Trophoblast cell (in vitro differentiated cells and primary cell): Measurements from ENCODE around the gene AKIRIN2.
"Not testable (repeated sequence)": the region's sequence is repeated elsewhere in the genome, so short reads cannot be mapped to it uniquely, and the experiment has no call there.

Experiments used
- DNase-seq, 2 donors: peaks; one replicate each; pipeline ENCODE4 v3.0.0-alpha.2; 2016
- H2AFZ ChIP-seq: 2 replicates; pipeline ENCODE4 v1.6.1; 2013; ENCODE audit warnings: low read length, moderate library complexity, mild to moderate bottlenecking; ENCODE audit not compliant: insufficient read depth, poor library complexity
- H2AK5ac ChIP-seq: 2 replicates; pipeline ENCODE4 v1.6.1; 2013; ENCODE audit warnings: mild to moderate bottlenecking, low read length
- H2BK120ac ChIP-seq: 2 replicates; pipeline ENCODE4 v1.6.1; 2013; ENCODE audit warnings: low read length, mild to moderate bottlenecking, moderate library complexity; ENCODE audit not compliant: insufficient read depth, poor library complexity
- H2BK12ac ChIP-seq: 2 replicates; pipeline ENCODE4 v1.6.1; 2013; ENCODE audit warnings: mild to moderate bottlenecking, low read length, moderate library complexity
- H2BK5ac ChIP-seq: 2 replicates; pipeline ENCODE4 v1.6.1; 2013; ENCODE audit warnings: low read length, low read depth, moderate library complexity, mild to moderate bottlenecking; ENCODE audit not compliant: poor library complexity
- H3K14ac ChIP-seq: 2 replicates; pipeline ENCODE4 v1.6.1; 2013; ENCODE audit warnings: mild to moderate bottlenecking, low read length
- H3K18ac ChIP-seq: 2 replicates; pipeline ENCODE4 v1.6.1; 2013; ENCODE audit warnings: mild to moderate bottlenecking, low read length
- H3K23ac ChIP-seq: 2 replicates; pipeline ENCODE4 v1.6.1; 2013; ENCODE audit warnings: low read length
- H3K27ac ChIP-seq: 2 replicates; pipeline ENCODE4 v1.5.1; 2013; ENCODE audit warnings: low read depth, mild to moderate bottlenecking, inconsistent platforms, low read length, moderate library complexity
- H3K27me3 ChIP-seq: 2 replicates; pipeline ENCODE4 v1.6.1; 2013; ENCODE audit warnings: inconsistent platforms, mild to moderate bottlenecking, low read length, moderate library complexity; ENCODE audit not compliant: insufficient read depth
- H3K36me3 ChIP-seq, 2 experiments: 1 replicate in 1 of 2; 2 replicates in 1 of 2; pipeline ENCODE4 v1.6.1; 2013; ENCODE audit warnings: low read length in 2 of 2, mild to moderate bottlenecking in 2 of 2, moderate library complexity in 1 of 2; ENCODE audit not compliant: insufficient read depth in 2 of 2, control insufficient read depth in 1 of 2
- H3K4ac ChIP-seq: 2 replicates; pipeline ENCODE4 v1.6.1; 2013; ENCODE audit warnings: low read depth, mild to moderate bottlenecking, low read length, moderate library complexity
- H3K4me1 ChIP-seq, 2 experiments: 1 replicate in 1 of 2; 2 replicates in 1 of 2; pipeline ENCODE4 v1.6.1; 2013; ENCODE audit warnings: low read length in 2 of 2, mild to moderate bottlenecking in 2 of 2, moderate library complexity in 1 of 2; ENCODE audit not compliant: insufficient read depth in 2 of 2, control insufficient read depth in 1 of 2
- H3K4me2 ChIP-seq: 2 replicates; pipeline ENCODE4 v1.6.1; 2013; ENCODE audit warnings: inconsistent platforms, mild to moderate bottlenecking, low read length, moderate library complexity
- H3K4me3 ChIP-seq: 2 replicates; pipeline ENCODE4 v1.5.1; 2013; ENCODE audit warnings: mild to moderate bottlenecking, low read depth, low read length, inconsistent platforms
- H3K79me1 ChIP-seq: one replicate; pipeline ENCODE4 v1.6.1; 2013; ENCODE audit warnings: low read length
- H3K79me2 ChIP-seq: 2 replicates; pipeline ENCODE4 v1.6.1; 2013; ENCODE audit warnings: low read length, mild to moderate bottlenecking; ENCODE audit not compliant: control insufficient read depth, insufficient read depth, poor library complexity
- H3K9ac ChIP-seq: 2 replicates; pipeline ENCODE4 v1.6.1; 2013; ENCODE audit warnings: mild to moderate bottlenecking, low read length
- H3K9me3 ChIP-seq: 2 replicates; pipeline ENCODE4 v1.6.1; 2013; ENCODE audit warnings: low read depth, mild to moderate bottlenecking, control low read depth, inconsistent platforms, low read length; ENCODE audit not compliant: insufficient read depth
- H4K12ac ChIP-seq: 2 replicates; pipeline ENCODE4 v1.6.1; 2013; ENCODE audit warnings: low read depth, mild to moderate bottlenecking, low read length, moderate library complexity
- H4K8ac ChIP-seq: 2 replicates; pipeline ENCODE4 v1.6.1; 2013; ENCODE audit warnings: low read depth, mild to moderate bottlenecking, low read length, moderate library complexity
- H4K91ac ChIP-seq: one replicate; pipeline ENCODE4 v1.6.1; 2013; ENCODE audit warnings: low read depth, mild to moderate bottlenecking, low read length, moderate library complexity
- WGBS: extraction: QIAGEN DNeasy Blood & Tissue Kit; methylation state at CpG from one replicate; pipeline ENCODE4 v1.1.7; 2013; ENCODE audit warnings: missing lambda C conversion rate; ENCODE audit not compliant: insufficient read length, insufficient coverage; ENCODE audit errors: extremely low coverage; 5-methylcytosine and 5-hydroxymethylcytosine counted together

AKIRIN2 gene

GRCh38 chr6:87696817-87697216 is 5.2 kb downstream of the AKIRIN2 start:
- not testable (repeated sequence) for H3K14ac ChIP-seq, H2BK5ac ChIP-seq, H3K23ac ChIP-seq, H2BK12ac ChIP-seq, H4K12ac ChIP-seq, DNase-seq, H3K27me3 ChIP-seq, H4K8ac ChIP-seq, H3K9ac ChIP-seq, H2AFZ ChIP-seq, H4K91ac ChIP-seq, H3K4me2 ChIP-seq, H3K4me1 ChIP-seq, H3K27ac ChIP-seq, H2AK5ac ChIP-seq, H2BK120ac ChIP-seq, H3K4me3 ChIP-seq, H3K9me3 ChIP-seq, H3K36me3 ChIP-seq, H3K18ac ChIP-seq, H3K79me1 ChIP-seq
- H3K4ac ChIP-seq, result peak overlapping the region; percentile 53
- no CpG with 5 or more reads among the region's 12 CpGs for WGBS
- peaks cover 28% of the 10 kb centered on the region for H3K79me2 ChIP-seq

GRCh38 chr6:87692086-87692485 is 9.9 kb downstream of the AKIRIN2 start:
- no peaks in the 10 kb centered on the region for H3K79me1 ChIP-seq
- no peak overlapping the region for H3K4me2 ChIP-seq
- H3K27me3 ChIP-seq, result no peaks in the 10 kb centered on the region
- peaks cover 7 to 11% of the 10 kb centered on the region in 2 experiments for H3K36me3 ChIP-seq
- H3K4me1 ChIP-seq, result peaks cover 0 to 3% of the 10 kb centered on the region in 2 experiments
- no CpG with 5 or more reads among the region's 2 CpGs for WGBS
- no peak for DNase-seq
- no peak overlapping the region for H2AK5ac ChIP-seq
- H3K9me3 ChIP-seq, result no peaks in the 10 kb centered on the region
- no peak overlapping the region for H3K14ac ChIP-seq
- no peak overlapping the region for H3K9ac ChIP-seq
- H3K4ac ChIP-seq, result peak overlapping the region; percentile 64
- no peak overlapping the region for H2AFZ ChIP-seq
- no peak overlapping the region for H2BK5ac ChIP-seq
- H3K18ac ChIP-seq, result no peak overlapping the region
- no peak overlapping the region for H4K91ac ChIP-seq
- H3K4me3 ChIP-seq, result no peak overlapping the region
- H4K8ac ChIP-seq, result no peak overlapping the region
- no peak overlapping the region for H2BK120ac ChIP-seq
- peaks cover 26% of the 10 kb centered on the region for H3K79me2 ChIP-seq
- H3K27ac ChIP-seq, result no peak overlapping the region
- H4K12ac ChIP-seq, result no peak overlapping the region
- H3K23ac ChIP-seq, result no peak overlapping the region
- H2BK12ac ChIP-seq, result no peak overlapping the region

GRCh38 chr6:87690441-87690840 is 11.6 kb downstream of the AKIRIN2 start:
- H4K8ac ChIP-seq, result no peak overlapping the region
- H3K27ac ChIP-seq, result no peak overlapping the region
- H3K4me3 ChIP-seq, result no peak overlapping the region
- H3K4ac ChIP-seq, result peak overlapping the region; percentile 52
- no peak overlapping the region for H2AK5ac ChIP-seq
- H2BK12ac ChIP-seq, result no peak overlapping the region
- no peak overlapping the region for H2BK5ac ChIP-seq
- H3K23ac ChIP-seq, result no peak overlapping the region
- DNase-seq, result no peak
- H3K4me2 ChIP-seq, result no peak overlapping the region
- H4K91ac ChIP-seq, result no peak overlapping the region
- H3K79me1 ChIP-seq, result no peaks in the 10 kb centered on the region
- peaks cover 4 to 10% of the 10 kb centered on the region in 2 experiments for H3K36me3 ChIP-seq
- H4K12ac ChIP-seq, result no peak overlapping the region
- H3K14ac ChIP-seq, result no peak overlapping the region
- H2BK120ac ChIP-seq, result no peak overlapping the region
- H3K18ac ChIP-seq, result no peak overlapping the region
- peaks cover 19% of the 10 kb centered on the region for H3K79me2 ChIP-seq
- H2AFZ ChIP-seq, result no peak overlapping the region
- WGBS, result no CpG with 5 or more reads among the region's 3 CpGs
- no peak overlapping the region for H3K9ac ChIP-seq
- H3K27me3 ChIP-seq, result no peaks in the 10 kb centered on the region
- peaks cover 0 to 3% of the 10 kb centered on the region in 2 experiments for H3K4me1 ChIP-seq
- H3K9me3 ChIP-seq, result no peaks in the 10 kb centered on the region

- peak overlapping the region; percentile 86 for H3K4ac ChIP-seq
- H3K36me3 ChIP-seq, H3K4me3 ChIP-seq, H2BK12ac ChIP-seq, H3K79me1 ChIP-seq, H3K9ac ChIP-seq, H2BK5ac ChIP-seq, H4K8ac ChIP-seq, H3K4me2 ChIP-seq, H3K18ac ChIP-seq, H2BK120ac ChIP-seq, H2AK5ac ChIP-seq, H3K27me3 ChIP-seq, H3K4me1 ChIP-seq, H3K27ac ChIP-seq, DNase-seq, H4K91ac ChIP-seq, H3K14ac ChIP-seq, H3K23ac ChIP-seq, H3K9me3 ChIP-seq, H2AFZ ChIP-seq, H4K12ac ChIP-seq: not testable (repeated sequence)
- WGBS, result no CpG with 5 or more reads among the region's 9 CpGs
- H3K79me2 ChIP-seq, result peaks cover 23% of the 10 kb centered on the region
Measured at GRCh38 chr6:87687893-87688292, 14.1 kb downstream of the AKIRIN2 start.
